HG02970 (cell line): Measurements from ENCODE around the gene VWA3B.
"Not testable (repeated sequence)": the region's sequence is repeated elsewhere in the genome, so short reads cannot be mapped to it uniquely, and the experiment has no call there.

Experiments used
- ATAC-seq: cut with Tn5 transposase; IDR thresholded peaks from one replicate; pipeline ENCODE4 v1.9.1; 2021; ENCODE audit warnings: mild to moderate bottlenecking, moderate library complexity, moderate number of reproducible peaks; ENCODE audit not compliant: unreplicated experiment, low FRiP score

VWA3B gene

DNA sequence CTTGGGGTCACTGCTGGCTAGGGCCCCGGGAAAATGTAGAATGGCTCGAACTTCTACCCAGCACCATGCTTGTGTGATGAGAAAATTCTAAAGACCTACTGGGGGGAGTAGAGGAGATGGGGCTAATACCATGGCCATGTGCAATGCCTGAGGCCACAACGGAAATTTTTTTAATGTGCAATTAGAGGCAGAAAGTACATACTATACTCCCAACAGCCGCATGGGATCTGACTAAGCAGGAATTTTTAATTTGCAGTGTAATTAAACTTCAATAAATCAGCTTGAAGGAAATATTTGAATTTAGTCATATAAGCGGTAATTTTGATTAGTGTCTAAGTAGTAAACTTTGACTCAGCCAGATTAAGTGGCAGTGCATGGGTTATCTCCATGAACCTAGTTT is 206.1 kb downstream of the VWA3B start:
- ATAC-seq = no peak

DNA sequence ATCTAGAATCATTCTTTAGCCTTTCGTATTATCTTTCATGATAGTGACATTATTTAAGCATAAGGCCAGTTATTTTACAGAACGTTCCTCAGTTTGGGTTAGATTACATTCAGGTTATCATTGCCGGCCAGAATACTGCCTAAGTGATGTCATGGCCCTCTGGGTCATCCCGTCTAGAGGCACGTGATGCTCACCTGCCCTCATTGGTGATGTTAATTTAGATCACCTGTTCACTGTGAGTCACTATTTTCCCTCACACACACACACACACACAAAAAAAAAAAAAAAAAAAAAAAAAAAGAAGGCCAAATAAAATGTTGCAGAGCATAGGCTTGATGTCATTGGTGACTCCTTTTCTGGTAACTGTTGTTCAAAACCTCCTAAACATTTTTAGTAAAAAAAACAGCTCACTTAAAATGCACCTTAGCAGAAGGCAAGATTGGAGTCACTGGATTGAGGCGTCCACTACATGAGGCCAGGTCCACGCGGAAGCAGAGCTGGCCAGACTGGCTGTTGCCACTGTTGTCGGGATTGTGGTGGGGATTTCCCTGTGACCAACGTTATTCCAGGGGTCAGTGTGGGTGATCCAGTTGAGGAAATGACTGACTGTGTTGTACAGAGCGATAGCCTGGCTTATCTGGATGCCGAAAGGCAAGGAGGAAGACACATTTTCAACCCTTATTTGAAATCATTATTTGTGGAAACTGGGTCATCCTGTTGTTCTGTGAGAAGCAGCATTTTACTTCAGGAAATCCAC is 207.1 kb downstream of the VWA3B start:
- no peak for ATAC-seq

DNA sequence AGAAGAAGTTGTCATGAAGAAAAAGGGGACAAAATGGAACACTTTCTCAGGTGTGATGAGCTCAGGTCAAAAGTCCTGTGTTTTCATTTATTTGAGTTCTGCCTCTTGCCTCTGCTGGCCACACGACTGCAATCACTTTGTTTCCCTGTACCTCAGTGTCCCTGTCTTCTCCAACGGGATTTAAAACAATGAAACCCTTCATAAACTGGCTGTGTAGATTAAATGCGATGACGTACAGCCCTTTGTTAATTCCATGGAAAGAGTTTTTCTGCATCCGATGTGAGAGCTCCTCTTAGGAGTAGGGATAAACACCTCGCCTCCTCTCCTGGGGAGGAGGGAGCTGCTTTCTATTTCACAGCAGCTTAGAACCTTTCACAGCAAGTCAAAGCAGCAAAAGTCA is 207.7 kb downstream of the VWA3B start:
- no peak for ATAC-seq

DNA sequence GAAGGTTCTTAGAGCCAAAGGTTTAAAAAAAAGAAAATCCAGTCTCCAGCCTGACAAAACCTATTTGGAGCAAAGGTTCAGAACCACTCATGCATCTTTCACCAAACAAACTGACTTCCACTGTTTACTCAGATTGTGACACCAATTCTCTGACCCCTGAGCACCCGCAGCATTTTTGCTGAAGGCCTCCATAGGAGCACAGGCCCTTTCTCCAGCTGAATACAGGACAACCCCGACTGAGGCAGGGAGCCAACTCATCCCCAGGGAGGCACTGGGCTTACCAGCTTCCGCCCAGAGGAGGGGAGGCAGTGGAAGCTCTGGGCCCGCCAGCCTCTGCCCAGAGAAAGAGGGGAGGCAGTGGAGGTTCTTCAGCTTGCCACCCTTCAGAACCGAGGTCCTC is 208.3 kb downstream of the VWA3B start:
- no peak for ATAC-seq

DNA sequence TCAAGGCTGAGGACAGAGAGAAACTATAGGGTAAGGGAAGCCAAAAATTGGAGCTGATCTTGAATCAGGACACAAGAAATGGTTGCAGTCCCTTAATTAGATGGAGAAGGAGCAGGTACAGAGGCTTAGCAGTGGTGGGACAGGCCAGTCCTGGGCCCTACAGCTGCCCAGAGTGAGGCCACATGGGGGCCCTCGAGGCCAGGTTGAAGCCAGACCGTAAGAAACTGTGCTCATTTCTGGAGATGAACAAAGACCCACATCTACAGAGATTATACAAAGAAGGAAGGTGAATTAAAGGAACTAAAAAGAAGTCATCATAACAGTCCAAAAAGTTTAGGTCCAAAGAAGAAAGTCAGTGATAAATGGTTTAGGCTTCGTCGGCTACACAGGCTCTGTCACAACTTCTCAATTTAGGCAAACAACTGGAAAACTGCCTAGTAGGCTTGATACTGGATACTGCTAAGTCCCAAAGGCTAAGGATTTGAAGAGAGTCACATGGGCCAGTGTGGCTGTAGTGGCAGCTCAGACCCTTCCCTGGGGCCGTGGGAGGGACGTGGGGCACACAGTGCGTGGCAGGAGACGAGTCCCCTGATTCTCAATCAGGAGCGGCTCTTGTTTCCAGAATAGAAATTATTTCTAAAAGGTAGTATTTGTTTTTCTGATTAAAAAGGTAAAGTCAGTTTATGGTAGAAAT is 208.9 kb downstream of the VWA3B start:
- ATAC-seq = no peak

DNA sequence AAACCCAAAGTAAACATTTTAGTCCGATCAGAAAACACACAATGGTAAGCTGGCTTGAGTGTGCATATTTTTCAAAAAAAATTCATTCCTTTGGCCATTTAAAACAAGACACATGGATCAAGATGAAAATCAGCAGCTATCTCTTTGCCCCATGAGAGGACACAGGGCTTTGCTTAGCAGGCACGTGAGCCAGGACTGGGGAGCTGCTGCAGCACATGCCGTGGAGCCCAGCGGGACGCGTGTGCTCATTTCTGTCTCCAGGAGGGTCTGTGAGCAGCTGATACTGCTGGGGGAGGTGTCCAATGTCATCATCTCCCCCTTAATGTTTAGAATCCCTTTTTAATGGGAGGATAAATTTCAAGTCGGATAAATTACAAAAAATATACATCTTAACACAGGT is 209.5 kb downstream of the VWA3B start:
- no peak for ATAC-seq

DNA sequence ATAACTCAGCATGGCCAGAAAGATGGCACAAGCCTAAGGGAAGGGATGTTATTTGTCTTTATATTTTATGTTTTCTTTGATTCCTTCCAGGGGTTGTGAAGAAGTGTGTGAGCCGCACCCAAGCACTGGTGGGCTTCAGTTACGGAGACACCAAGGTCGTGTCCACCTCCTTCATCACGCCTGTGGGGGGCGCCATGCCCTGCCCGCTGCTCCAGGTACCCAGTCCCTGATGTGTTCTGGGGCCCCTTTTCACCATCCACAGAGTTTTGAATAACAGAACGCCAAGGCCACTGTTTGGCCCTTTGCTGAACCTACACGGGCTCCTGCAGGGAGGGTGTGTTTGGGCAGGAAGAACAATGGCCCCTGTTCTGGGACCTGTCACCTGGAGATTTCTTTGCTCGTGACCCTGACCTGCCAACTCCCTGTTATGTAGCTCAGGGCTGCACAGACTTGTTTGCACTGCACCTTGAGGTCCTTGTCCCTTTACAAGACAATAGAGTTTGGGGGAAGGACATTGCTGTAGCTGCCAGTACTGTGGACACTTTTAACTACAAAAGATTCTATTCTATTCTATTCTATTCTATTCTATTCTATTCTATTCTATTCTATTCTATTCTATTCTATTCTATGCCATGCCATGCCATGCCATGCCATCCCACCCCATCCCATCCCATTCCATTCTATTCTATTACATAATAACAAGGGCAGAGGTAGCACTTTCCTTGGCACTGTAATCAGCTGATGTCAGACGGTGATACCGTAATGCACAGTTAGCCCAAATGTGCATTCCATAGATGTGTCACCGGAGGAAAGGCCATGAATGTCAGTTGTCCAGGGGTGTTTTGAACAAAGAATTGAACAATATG is 211.1 kb downstream of the VWA3B start:
- no peak for ATAC-seq

DNA sequence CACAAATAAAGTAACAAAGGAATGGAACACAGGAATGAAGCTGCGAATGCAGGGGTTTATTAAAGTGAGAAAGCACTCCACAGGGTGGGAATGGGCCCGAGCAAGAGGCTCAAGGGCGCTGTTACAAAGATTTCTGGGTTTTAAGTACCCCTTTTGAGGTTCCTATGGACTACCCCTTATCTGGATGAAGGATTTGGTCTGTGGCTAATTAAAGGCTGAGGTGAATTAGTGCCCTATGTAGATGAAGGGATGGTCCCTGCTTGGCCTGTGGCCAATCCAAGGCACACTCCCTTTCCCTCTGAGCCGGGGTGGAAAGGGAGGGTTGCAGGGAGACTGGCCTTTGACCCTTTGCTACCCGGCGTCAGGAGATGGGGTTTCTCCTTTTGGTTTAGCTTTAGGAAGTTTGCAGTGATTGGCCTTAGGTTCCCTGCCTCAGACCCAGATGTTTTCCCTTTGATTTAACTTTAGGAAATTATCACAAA is 211.8 kb downstream of the VWA3B start:
- ATAC-seq = no peak

DNA sequence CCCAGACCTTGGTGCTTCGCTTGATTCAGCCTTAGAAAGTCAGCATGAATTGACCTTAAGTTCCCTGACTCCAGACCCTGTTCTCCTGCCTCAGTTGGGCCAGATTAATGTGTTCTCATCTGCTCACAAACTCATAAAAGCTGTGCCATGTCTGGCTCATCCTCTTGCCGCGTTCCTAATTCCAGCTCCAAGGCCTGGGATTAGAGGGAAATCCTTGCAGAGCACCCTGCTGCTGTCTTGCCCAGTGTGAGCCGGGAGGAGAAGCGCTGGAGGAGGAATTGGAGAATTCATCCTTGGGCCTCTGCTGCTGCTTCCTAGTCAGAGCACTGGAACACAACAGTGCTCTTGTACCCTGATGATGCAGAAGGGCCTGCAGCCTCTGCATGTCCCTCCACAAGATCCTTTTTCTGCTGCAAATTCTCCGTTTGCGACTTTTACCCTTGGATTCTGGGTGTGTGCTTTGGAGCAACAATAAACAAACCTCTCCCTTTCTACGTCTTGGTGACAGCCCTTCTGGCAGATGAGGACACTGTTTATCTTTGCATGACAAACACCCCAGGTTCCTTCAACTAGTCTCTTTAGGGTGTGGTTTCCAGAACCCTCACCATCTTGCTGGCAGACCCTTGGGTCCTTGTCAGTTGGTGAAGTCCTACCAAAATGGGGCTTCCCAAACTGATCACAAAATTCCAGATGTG is 212.4 kb downstream of the VWA3B start:
- no peak for ATAC-seq

DNA sequence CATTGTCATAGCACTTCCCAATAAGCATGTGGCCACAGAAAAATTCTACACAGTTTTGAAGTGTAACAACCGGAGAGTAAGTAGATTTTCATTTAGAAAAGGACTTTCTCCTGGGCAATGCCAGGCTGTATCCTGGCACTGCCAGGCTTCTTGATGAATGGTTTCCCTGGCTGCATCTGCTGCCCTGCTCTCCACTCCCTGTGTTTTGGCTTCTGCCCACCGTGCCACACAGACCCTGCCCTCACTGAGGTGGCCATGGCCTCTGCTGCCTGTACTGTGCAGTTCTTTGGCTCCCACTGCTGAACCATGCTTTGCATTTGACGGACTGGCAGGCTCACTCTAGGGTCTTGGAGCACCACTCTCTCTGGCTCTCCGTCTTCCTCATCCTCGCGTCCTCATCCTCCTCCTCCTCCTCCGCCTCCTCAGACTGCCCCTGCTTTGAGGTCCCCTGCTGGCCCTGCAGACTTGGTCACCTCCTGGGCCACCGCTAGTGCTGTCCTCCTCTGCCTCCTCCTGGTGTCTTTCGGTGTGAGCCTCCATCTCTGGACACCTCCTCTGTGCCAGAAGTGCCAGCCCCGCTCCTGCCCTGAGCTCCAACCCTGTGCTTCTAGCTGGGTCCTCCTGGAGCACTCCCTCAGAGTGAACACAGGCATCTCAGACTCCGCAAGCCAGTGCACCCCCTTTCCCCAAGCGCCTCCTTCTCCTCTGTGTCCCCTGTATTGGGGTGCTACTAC is 213.3 kb downstream of the VWA3B start:
- no peak for ATAC-seq

DNA sequence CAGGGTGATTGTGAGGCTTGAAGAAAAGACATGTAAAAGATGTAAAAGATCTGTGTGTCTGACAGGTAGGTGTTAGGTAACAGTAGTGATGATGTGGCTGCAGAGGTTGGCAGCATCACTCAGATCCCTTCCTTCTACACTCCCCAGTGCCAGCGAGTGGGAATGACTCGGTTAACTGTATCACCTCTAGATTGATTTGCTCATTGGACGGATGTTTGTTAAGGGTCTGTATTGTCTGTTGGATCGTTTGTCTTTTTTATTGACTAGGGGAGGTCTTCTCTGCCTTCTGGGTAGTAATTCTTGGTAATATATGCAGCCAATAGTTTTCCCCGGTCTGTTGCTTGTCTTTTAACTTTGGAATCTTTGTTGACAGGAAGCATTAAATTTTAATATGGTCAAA is 214.5 kb downstream of the VWA3B start:
- no peak for ATAC-seq

DNA sequence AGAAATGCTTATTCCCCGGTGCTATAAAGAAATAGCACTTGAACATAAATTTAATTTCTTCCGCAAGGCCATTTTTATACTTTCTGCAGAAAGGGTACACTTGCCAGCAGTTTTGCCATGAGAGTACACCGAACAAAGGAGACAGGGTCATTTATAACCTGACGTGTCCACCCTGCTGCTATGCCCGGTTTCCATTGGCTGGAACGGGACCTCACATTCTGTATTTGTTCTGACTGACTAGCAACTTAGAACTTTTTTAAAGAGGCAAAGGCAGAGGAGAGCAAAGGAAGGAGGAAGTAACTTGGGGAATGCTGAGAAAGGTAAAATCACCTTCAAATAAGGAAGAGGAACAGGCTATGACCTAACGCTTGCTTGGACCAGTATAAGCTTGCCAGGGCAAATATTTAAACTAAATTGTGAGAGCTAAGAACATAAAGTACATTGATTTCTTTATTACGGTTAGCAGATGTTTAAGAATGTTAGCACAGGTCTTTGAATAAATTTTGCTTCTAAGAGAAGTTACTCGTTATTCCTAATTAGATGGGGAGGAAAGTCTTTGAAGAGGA is 220.2 kb downstream of the VWA3B start:
- ATAC-seq = not testable (repeated sequence)

DNA sequence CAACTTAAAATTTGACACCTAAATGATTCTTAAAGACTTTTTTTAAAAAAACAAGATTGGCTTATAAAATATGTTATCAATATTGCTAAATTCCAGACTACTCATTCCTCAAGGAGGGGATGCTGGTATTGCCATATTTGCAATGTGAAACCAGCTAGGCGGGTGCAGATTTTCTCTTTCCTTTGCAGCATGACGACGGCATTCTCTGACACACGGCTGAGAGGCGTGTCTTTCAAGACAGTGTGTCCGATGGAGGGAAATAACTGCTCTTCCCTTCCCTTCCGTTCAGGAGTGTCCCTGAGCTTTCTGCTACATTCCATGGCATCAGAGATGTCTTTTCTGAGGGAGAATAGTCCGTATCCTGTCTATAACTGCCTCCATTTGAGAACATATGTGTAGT is 221.1 kb downstream of the VWA3B start:
- ATAC-seq = no peak

DNA sequence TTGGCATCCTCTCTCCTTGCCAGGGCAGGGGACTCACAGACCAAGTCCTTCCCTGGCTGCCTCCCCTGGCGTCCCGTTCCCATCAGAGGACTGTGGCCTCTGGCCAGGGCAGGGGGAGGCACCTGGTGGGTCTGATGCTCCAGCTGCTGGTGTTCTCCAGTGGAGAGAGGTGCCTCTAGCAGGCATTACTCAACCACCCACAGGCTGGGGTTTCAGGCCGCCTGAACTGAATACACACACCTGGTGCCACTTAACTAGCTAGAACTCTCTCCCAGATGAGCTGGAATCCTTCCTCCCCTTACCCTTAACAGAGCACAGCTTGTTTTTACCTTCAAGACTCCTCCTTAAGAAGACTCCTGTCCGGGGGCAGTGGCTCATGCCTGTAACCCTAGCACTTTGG is 221.6 kb downstream of the VWA3B start:
- ATAC-seq = no peak

DNA sequence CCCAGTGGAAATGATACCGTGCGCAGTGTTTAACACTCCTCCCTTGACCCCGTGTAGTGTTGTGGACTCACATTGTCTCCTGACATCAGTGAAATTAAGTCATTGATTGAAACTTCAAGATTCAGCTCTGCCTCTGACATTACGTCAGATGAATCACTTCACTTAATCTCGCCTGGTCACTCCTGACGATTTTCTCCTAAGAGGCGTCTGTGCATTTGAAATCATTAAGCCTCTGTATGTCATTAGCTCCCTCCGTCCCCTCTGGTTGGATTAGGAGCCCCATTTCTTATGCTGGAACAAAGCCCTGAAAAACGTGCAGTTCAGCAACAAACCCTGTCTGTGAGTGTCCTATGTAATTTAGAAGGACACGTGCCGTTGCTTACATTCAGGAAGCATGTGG is 222.6 kb downstream of the VWA3B start:
- ATAC-seq = no peak

DNA sequence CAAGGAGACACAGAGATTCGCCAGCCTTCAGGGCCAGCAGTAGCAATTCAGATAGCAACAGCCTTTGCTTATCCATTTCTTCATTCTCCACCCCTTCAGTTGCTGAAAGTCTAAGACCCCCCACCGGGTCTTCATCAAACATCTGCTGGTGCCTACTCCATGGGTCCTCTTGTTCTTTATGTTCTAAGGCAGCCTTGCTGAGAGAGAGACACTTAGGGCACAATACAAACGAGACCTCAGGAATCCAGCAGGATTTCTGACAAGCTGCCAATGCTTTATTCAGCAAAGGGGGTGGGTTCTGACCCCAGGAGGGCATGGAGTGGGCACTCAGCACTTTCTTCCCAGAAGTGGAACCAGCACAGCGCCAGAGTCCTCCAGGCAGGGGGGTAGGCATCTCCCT is 223.0 kb downstream of the VWA3B start:
- ATAC-seq = no peak

DNA sequence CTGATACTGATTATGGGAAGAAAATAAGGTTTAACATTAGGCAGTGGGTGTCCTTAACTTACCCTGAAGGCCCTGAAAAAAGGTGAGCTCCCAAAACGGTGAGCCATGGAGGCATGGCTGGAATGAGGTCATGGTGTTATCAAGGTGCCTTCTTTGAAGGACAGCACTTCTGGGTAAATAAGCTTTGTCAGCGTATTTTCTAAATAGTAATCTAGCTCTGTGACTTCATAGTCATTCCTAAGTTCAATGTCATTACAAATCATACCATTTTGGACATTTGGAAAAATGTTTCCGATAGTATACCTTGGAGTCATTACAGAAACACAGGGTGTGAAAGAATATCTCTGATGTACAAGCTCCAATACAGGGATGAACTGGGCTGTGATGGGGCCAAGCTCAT is 224.1 kb downstream of the VWA3B start:
- no peak for ATAC-seq

DNA sequence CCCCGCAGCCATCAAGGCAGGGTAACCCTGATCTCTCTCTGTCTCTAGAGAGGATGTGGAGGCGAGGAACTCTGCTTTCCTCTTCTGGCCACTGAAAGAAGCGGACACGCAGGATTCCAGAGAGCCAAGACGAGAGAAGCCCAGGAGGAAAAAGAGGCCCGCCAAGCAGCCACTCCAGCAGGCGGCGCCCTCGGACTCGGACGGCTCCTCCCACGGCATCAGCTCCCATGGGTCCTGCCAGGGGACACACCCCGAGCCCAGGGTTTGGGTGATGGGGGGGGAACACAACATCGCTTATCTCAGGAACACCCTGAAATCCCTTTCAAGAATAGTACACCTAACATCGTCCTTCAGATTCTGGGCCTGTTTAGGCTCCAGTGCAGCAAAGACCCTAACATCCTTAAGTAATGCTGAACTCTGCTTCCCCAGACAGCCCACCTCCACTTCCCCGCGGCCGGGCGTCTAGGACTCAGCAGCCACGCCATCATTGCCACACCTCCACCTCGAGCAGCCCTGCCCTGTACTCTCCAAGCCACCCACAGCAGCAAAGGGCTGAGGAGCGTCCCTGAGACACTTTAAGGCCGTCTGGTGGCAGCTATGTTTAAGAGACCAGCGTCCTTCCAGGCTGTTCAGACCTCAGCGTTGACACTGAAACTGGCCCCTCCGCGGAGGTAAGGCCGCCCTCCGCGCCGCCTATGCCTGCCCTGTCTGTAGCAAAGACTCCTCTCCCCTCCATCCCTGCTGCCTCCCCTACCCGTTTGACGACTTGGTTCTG is 225.0 kb downstream of the VWA3B start:
- no peak for ATAC-seq
